Panc1 (cell line): ENCODE results near the gene FBXW4. TPM values are rescaled to one million over a fixed set of nuclear protein-coding genes. Genes with fewer than 3 reads are reported as not detected.

Experiments used
- ATAC-seq: fragments of 200-7000 bp; cut with Tn5 transposase; 2 replicates; pipeline ENCODE4 v1.9.1; 2020; ENCODE audit warnings: mild to moderate bottlenecking, moderate library complexity
- BruUV-seq: library from RNA; stranded (reverse); fragments of 400-500 nt; replicated peaks from 2 replicates; lab custom pipeline; 2021; lab: Mats Ljungman, UMichigan
- CTCF ChIA-PET: fragments of 300-600 bp; sonication (Branson Sonifier 250); formaldehyde crosslinking; loops from one replicate; lab custom pipeline; 2022; ENCODE audit warnings: antibody characterized with exemption; lab: Charles Lee
- POLR2A ChIA-PET: fragments of 300-600 bp; sonication (Branson Sonifier 250); formaldehyde crosslinking; loops from one replicate; lab custom pipeline; 2022; ENCODE audit warnings: antibody characterized with exemption; lab: Charles Lee
- DNase-seq: peaks from one replicate; pipeline ENCODE4 v3.0.0-alpha.2; 2010; ENCODE audit warnings: low read depth, low spot score
- H3K27ac ChIP-seq: 2 replicates; pipeline ENCODE4 v1.5.1; 2011; ENCODE audit warnings: mild to moderate bottlenecking, low read length, inconsistent platforms
- H3K27me3 ChIP-seq: fragments of 200-500 bp; sonication (Bioruptor generic); 2 replicates; pipeline ENCODE4 v1.6.0; 2014; ENCODE audit warnings: low read length, inconsistent platforms; ENCODE audit not compliant: control insufficient read depth, insufficient read depth
- H3K36me3 ChIP-seq: fragments of 200-500 bp; sonication (Bioruptor generic); 2 replicates; pipeline ENCODE4 v1.5.1; 2014; ENCODE audit warnings: inconsistent platforms, mild to moderate bottlenecking, low read length, moderate library complexity; ENCODE audit not compliant: control insufficient read depth, insufficient read depth
- H3K4me1 ChIP-seq: 2 replicates; pipeline ENCODE4 v1.5.1; 2011; ENCODE audit warnings: inconsistent platforms, mild to moderate bottlenecking, low read length, moderate library complexity; ENCODE audit not compliant: control insufficient read depth, insufficient read depth
- H3K4me3 ChIP-seq, 2 experiments: 2 replicates each; pipeline ENCODE4 v1.5.1; 2011 to 2012; ENCODE audit warnings: low read depth in 2 of 2, low read length in 2 of 2, mild to moderate bottlenecking in 2 of 2, inconsistent platforms in 1 of 2, moderate library complexity in 1 of 2
- H3K9me3 ChIP-seq: fragments of 200-500 bp; sonication (Bioruptor generic); 2 replicates; pipeline ENCODE4 v1.5.1; 2014; ENCODE audit warnings: low read depth, mild to moderate bottlenecking, inconsistent platforms, low read length, moderate library complexity; ENCODE audit not compliant: control insufficient read depth, insufficient read depth
- CTCF ChIP-seq: fragments of 450-650 bp; IDR thresholded peaks from 2 replicates; pipeline ENCODE4 v1.5.1; 2017; ENCODE audit warnings: mild to moderate bottlenecking
- POLR2AphosphoS5 ChIP-seq: IDR thresholded peaks from 2 replicates; pipeline ENCODE4 v1.6.1; 2012; ENCODE audit warnings: mild to moderate bottlenecking, low read depth, low read length, moderate library complexity
- SIN3A ChIP-seq: IDR thresholded peaks from 2 replicates; pipeline ENCODE4 v1.6.1; 2012; ENCODE audit warnings: low read depth, mild to moderate bottlenecking, low read length, moderate library complexity, borderline replicate concordance; ENCODE audit not compliant: insufficient read depth
- TCF7L2 ChIP-seq: IDR thresholded peaks from 2 replicates; pipeline ENCODE4 v1.6.1; 2011; ENCODE audit warnings: mild to moderate bottlenecking, low read depth, low read length, inconsistent platforms
- in situ Hi-C: cut with HindIII; loops from 2 replicates; pipeline ENCODE4 v1.10.0; 2016; ENCODE audit warnings: low sequenced_read_pairs, low pct_unique_long_range_greater_than_20kb
- intact Hi-C: fragments of 100-400 bp; cut with micrococcal nuclease; formaldehyde crosslinking; loops from one replicate; pipeline ENCODE4 v1.10.0; 2022; ENCODE audit not compliant: unreplicated experiment
- total RNA-seq: library from RNA; stranded (reverse); gene quantifications from one replicate; pipeline ENCODE4 v1.2.1, GENCODE V29; 2021; ENCODE audit not compliant: unreplicated experiment
- TF ChIP-seq, protein P1 (sequence below), 2 experiments: IDR thresholded peaks; 2 replicates each; pipeline ENCODE4 v1.6.1; 2011 to 2012; ENCODE audit warnings: low read depth in 2 of 2, control low read depth in 1 of 2, low read length in 1 of 2, mild to moderate bottlenecking in 1 of 2, moderate library complexity in 1 of 2; ENCODE audit not compliant: insufficient read depth in 1 of 2

The FBXW4 gene
- total RNA-seq, 1 experiment from 2014 or later, result 61.5 TPM

- no TSS peak for BruUV-seq
- TF ChIP-seq CTCF, result no peak
- TF ChIP-seq TCF7L2, result no peak
- no peak for TF ChIP-seq POLR2AphosphoS5
- TF ChIP-seq SIN3A, result no peak
- TF ChIP-seq, protein P1, sequence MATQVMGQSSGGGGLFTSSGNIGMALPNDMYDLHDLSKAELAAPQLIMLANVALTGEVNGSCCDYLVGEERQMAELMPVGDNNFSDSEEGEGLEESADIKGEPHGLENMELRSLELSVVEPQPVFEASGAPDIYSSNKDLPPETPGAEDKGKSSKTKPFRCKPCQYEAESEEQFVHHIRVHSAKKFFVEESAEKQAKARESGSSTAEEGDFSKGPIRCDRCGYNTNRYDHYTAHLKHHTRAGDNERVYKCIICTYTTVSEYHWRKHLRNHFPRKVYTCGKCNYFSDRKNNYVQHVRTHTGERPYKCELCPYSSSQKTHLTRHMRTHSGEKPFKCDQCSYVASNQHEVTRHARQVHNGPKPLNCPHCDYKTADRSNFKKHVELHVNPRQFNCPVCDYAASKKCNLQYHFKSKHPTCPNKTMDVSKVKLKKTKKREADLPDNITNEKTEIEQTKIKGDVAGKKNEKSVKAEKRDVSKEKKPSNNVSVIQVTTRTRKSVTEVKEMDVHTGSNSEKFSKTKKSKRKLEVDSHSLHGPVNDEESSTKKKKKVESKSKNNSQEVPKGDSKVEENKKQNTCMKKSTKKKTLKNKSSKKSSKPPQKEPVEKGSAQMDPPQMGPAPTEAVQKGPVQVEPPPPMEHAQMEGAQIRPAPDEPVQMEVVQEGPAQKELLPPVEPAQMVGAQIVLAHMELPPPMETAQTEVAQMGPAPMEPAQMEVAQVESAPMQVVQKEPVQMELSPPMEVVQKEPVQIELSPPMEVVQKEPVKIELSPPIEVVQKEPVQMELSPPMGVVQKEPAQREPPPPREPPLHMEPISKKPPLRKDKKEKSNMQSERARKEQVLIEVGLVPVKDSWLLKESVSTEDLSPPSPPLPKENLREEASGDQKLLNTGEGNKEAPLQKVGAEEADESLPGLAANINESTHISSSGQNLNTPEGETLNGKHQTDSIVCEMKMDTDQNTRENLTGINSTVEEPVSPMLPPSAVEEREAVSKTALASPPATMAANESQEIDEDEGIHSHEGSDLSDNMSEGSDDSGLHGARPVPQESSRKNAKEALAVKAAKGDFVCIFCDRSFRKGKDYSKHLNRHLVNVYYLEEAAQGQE (IDR thresholded peaks at IDR 0.05; ENCODE audit: insufficient read depth in 1 of 2, low read depth in 2 of 2, low read length in 1 of 2), result no peak
- ChIA-PET CTCF (no interaction called here), POLR2A (no interaction called here)
- DNase-seq, result no peak
- no peaks in the 10 kb centered on the region for H3K4me1 ChIP-seq
- H3K36me3 ChIP-seq, result no peaks in the 10 kb centered on the region; the same call in 1 of the 2 replicates
- in situ Hi-C loops (no loop called here), intact Hi-C loops (no loop called here)
- no peaks in the 10 kb centered on the region for H3K9me3 ChIP-seq
- H3K27ac ChIP-seq, result no peak overlapping the region
- H3K27me3 ChIP-seq, result no peaks in the 10 kb centered on the region
- H3K4me3 ChIP-seq, result no peak overlapping the region
- ATAC-seq, result no peak
These were observed 76.1 kb downstream of the FBXW4 start for GRCh38 chr10:101618871-101619270.

DNA sequence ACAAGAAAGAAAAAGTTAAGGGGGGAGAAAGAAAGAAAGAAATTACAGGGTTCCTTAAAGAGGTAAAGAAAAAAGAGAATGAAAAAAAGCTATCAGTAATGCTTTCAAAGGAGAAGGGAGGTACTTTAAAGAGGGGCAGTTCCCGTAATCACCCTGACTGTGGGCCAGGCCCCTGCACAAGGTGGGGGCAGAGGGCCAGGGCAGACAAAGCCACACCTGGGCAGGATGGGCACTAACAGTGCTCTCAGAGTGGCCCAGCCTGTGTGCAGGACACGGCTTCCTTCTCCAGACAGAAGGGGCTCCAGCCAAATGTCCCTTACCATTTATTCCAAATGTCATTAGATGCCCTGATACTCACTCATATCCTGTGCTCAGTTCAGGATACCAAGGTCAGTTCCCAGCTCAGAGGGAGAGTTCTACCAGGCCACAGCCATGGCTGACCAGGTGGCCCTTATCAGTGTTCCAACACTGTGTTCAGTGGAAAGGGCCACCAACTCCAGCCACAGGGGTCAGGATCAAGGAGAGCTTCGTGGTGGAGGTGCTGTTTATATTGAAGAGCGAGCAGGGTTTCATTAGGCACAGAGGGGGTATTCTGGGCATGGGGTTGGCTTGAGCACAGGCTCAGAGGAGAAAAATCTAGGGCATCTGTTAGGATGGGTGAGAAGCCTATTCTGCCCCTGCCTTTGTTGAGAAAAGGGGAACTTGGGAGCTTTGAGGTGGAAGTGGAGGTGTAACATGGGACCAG, 77.0 kb downstream of the FBXW4 start:
- H3K4me3 ChIP-seq, result no peak overlapping the region
- in situ Hi-C loops (no loop called here), intact Hi-C loops (no loop called here)
- ATAC-seq, result no peak
- TF ChIP-seq POLR2AphosphoS5 (no peak), SIN3A (no peak), TCF7L2 (no peak), CTCF (no peak)
- TF ChIP-seq, protein P1 (IDR thresholded peaks at IDR 0.05; ENCODE audit: insufficient read depth in 1 of 2, low read depth in 2 of 2, low read length in 1 of 2), result no peak
- H3K36me3 ChIP-seq, result no peaks in the 10 kb centered on the region; the same call in 1 of the 2 replicates
- no peaks in the 10 kb centered on the region for H3K4me1 ChIP-seq
- no peaks in the 10 kb centered on the region for H3K27me3 ChIP-seq
- POLR2A ChIA-PET, result no interaction called here
- CTCF ChIA-PET, result interaction anchor here (0.5 to 1.4 kb wide), 2 partner anchors 14 to 15 kb away, joined by 4 to 6 read pairs; no protein-coding TSS in a partner anchor
- H3K27ac ChIP-seq, result no peak overlapping the region
- BruUV-seq, result no TSS peak
- DNase-seq, result no peak
- no peaks in the 10 kb centered on the region for H3K9me3 ChIP-seq
